Left ventricle myocardium inferior (tissue), 1 donor: Measurements from ENCODE around the gene LMNTD2. TPM values are rescaled to one million over a fixed set of nuclear protein-coding genes. Genes with fewer than 3 reads are reported as not detected.

Experiments used
- DNase-seq: peaks from one replicate; pipeline ENCODE4 v3.0.0-alpha.2; 2020
- H3K27ac ChIP-seq: fragments of 200-600 bp; replicated peaks from 2 replicates; pipeline ENCODE4 v1.8.0; 2021
- H3K27me3 ChIP-seq: fragments of 200-600 bp; 2 replicates; pipeline ENCODE4 v1.8.0; 2021; ENCODE audit warnings: low read depth
- H3K36me3 ChIP-seq: fragments of 200-600 bp; 2 replicates; pipeline ENCODE4 v1.8.0; 2021
- H3K4me1 ChIP-seq: fragments of 200-600 bp; 2 replicates; pipeline ENCODE4 v1.8.0; 2021
- H3K4me3 ChIP-seq: fragments of 200-600 bp; 2 replicates; pipeline ENCODE4 v1.8.0; 2021; ENCODE audit warnings: mild to moderate bottlenecking, moderate library complexity
- H3K9me3 ChIP-seq: fragments of 200-600 bp; replicated peaks from 2 replicates; pipeline ENCODE4 v1.8.0; 2021
- CTCF ChIP-seq: fragments of 200-600 bp; IDR thresholded peaks from 2 replicates; pipeline ENCODE4 v1.8.0; 2021; ENCODE audit warnings: antibody characterized with exemption, mild to moderate bottlenecking, borderline replicate concordance
- intact Hi-C: fragments of 100-400 bp; cut with micrococcal nuclease; formaldehyde crosslinking; loops from one replicate; pipeline ENCODE4 v1.11.0; 2022
- microRNA-seq: library from miRNA; unstranded; fragments of <30 nt; microRNA quantifications from one replicate; pipeline ENCODE4 v1.2.0, GENCODE V29; 2020
- total RNA-seq: library from RNA; stranded (reverse); fragmentation: NEBNext Ultra II Directional; extraction: Animal tissue kit (Norgen Biotek cat#: 25700); gene quantifications from one replicate; pipeline ENCODE4 v1.2.1, GENCODE V29; 2021
- donor health status: DM: no; HTN: yes; CAD: no; lungs with severe emphysema.

LMNTD2 gene
- total RNA-seq, 1 donor from 2014 or later: 0.52 TPM

GRCh38 chr11:506238-506994 is 54.1 kb downstream of the LMNTD2 start:
- Histone ChIP-seq H3K9me3 (no peaks in the 10 kb centered on the region), H3K36me3 (peaks cover 35% of the 10 kb centered on the region), H3K4me3 (peak overlapping the region; percentile 86), H3K27me3 (no peaks in the 10 kb centered on the region), H3K4me1 (peaks cover 63% of the 10 kb centered on the region), H3K27ac (peak overlapping the region; percentile 99)
- intact Hi-C loops: no loop called here
- peak; percentile 98 for DNase-seq
- peak; percentile 22 for TF ChIP-seq CTCF

- DNase-seq: no peak
- Histone ChIP-seq H3K9me3 (no peaks in the 10 kb centered on the region), H3K4me1 (peaks cover 77% of the 10 kb centered on the region), H3K27ac (peak overlapping the region; percentile 99), H3K27me3 (no peaks in the 10 kb centered on the region), H3K4me3 (peak overlapping the region; percentile 86), H3K36me3 (peaks cover 36% of the 10 kb centered on the region)
- intact Hi-C loops: no loop called here
- TF ChIP-seq CTCF: no peak
Measured at GRCh38 chr11:504994-505344, 55.6 kb downstream of the LMNTD2 start.

Small RNAs within 50 kb of the gene (microRNA-seq; reads per million reads assigned to microRNA genes)
- 255 reads per million, percentile 67 among the genes with 10 or more reads in this experiment for gene MIR210

Other genes starting within 250 kb of the LMNTD2 start
- gene IFITM1, start 246.7 kb downstream of the LMNTD2 start, total RNA-seq: 83.5 TPM
- gene IFITM3, start 239.9 kb downstream of the LMNTD2 start, total RNA-seq: 259 TPM
- 1.5 TPM for gene B4GALNT4, start 191.2 kb downstream of the LMNTD2 start, total RNA-seq
- 0.52 TPM for gene PKP3, start 166.5 kb downstream of the LMNTD2 start, total RNA-seq
- 34.9 TPM for gene SIGIRR, start 145.7 kb downstream of the LMNTD2 start, total RNA-seq
- gene ANO9, start 118.7 kb downstream of the LMNTD2 start, total RNA-seq: 0.11 TPM
- gene PTDSS2, start 110.5 kb downstream of the LMNTD2 start, total RNA-seq: 30.2 TPM
- 142 TPM for gene RNH1, start 53.5 kb downstream of the LMNTD2 start, total RNA-seq
- gene HRAS, start 25.2 kb downstream of the LMNTD2 start, total RNA-seq: 55.9 TPM
- gene LRRC56, start 23.2 kb downstream of the LMNTD2 start, total RNA-seq: 0.25 TPM
- 4.5 TPM for gene RASSF7, start 232 bp upstream of the LMNTD2 start, total RNA-seq
- 17.7 TPM for gene PHRF1, start 15.7 kb upstream of the LMNTD2 start, total RNA-seq
- 10.3 TPM for gene IRF7, start 55.2 kb upstream of the LMNTD2 start, total RNA-seq
- gene CDHR5, start 64.2 kb upstream of the LMNTD2 start, total RNA-seq: not detected
- gene SCT, start 66.4 kb upstream of the LMNTD2 start, total RNA-seq: not detected
- gene DRD4, start 76.5 kb upstream of the LMNTD2 start, total RNA-seq: 0.22 TPM
- gene DEAF1, start 134.5 kb upstream of the LMNTD2 start, total RNA-seq: 18.1 TPM
- gene TMEM80, start 135.1 kb upstream of the LMNTD2 start, total RNA-seq: 10.3 TPM
- 2.2 TPM for gene EPS8L2, start 145.5 kb upstream of the LMNTD2 start, total RNA-seq
- 101 TPM for gene TALDO1, start 186.7 kb upstream of the LMNTD2 start, total RNA-seq
- gene GATD1, start 216.7 kb upstream of the LMNTD2 start, total RNA-seq: 26.2 TPM
- gene CEND1, start 229.4 kb upstream of the LMNTD2 start, total RNA-seq: not detected
- 3.9 TPM for gene SLC25A22, start 237.5 kb upstream of the LMNTD2 start, total RNA-seq
- 7.1 TPM for gene PIDD1, start 244.5 kb upstream of the LMNTD2 start, total RNA-seq
- 871 TPM for gene RPLP2, start 249.2 kb upstream of the LMNTD2 start, total RNA-seq